HG03354 (cell line): Measurements from ENCODE around the gene POP4.

Source experiments
- ATAC-seq: cut with Tn5 transposase; IDR thresholded peaks from one replicate; pipeline ENCODE4 v1.9.1; 2021; ENCODE audit warnings: mild to moderate bottlenecking; ENCODE audit not compliant: unreplicated experiment, poor library complexity, severe bottlenecking

Gene POP4

DNA sequence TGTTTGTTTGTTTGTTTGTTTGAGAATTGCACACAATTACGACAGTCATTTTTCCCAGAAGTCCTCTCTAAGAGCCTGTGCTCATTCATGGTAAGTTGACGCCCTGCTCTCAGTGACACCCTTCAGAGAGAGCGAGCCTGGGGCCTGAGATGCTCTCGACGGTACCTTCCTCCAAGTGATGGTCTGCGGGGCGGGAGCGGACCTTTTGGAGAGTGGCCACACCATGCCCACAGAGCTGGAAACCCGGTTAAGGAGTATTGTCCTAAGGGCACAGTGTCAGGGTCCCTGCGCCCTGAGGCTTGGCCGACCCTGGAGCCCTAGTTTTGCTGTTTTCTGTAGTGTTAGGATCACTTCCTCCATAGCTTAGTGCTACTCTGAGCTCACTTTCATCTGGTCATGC, 3.6 kb downstream of the POP4 start:
- no peak for ATAC-seq

DNA sequence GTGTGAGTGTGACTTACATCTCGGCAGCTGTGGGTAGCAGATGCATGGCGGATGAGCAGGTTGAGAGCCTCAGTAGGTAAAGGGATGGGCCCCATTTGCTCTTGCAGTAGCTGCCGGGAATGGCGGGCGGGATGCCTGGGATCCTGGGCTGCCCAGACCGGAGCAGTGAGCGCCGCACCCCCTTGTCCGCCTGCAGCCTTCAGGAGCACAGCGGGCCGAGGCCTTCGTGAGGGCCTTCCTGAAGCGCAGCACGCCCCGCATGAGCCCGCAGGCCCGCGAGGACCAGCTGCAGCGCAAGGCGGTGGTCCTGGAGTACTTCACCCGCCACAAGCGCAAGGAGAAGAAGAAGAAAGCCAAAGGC, 4.1 kb downstream of the POP4 start:
- ATAC-seq, result no peak

DNA sequence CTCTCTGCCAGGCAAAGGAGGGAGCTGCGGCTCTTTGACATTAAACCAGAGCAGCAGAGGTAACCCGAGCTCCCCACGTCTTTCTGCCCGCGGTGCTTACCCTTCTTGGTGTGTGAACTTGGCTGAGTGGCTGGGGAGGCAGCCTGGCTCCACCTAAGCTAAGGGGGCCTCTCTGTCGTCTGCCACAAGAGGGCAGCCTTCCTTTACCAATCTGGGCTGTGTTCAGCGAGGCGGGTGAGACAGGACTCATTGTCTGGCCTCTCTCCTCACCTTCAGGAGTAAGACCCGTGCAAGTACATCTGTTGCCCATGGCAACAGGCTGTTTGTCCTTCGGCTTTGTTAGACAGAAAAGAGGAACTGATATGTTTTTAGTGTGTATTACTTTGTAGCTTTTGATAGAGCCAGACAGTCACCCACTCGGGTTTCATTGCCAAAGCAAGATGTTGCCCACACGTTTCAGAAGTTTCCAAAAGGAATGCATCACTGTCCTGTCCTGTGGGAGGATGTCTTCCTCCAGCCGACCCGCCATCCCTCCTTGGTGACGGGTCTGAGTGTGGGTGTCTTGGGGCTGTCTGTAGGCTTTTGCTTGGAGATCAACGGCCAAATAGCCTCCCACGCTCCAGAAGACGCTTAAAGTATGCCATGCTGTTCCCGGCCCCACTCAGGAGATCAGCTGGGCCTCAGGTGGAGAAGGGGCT, 4.6 kb downstream of the POP4 start:
- peak; percentile 75 for ATAC-seq

DNA sequence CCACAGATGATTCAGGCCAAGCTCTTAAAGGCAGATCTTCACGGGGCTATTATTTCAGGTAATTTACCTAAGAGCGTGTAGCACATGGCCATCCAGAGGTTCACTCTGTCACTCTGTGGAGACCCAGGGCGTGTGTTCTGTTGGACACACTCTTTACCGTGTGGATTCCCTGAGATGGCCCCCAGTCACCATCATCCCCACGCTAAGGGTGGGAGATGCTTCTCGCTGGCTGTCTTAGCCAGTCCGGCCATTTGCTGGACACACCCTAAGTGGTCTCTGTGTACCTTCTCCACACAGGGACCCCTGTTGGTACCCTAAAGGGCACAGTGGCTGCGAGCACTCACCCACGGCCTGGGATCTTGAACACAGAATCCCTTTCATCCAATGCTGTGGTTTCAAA, 6.0 kb downstream of the POP4 start:
- ATAC-seq, result no peak

DNA sequence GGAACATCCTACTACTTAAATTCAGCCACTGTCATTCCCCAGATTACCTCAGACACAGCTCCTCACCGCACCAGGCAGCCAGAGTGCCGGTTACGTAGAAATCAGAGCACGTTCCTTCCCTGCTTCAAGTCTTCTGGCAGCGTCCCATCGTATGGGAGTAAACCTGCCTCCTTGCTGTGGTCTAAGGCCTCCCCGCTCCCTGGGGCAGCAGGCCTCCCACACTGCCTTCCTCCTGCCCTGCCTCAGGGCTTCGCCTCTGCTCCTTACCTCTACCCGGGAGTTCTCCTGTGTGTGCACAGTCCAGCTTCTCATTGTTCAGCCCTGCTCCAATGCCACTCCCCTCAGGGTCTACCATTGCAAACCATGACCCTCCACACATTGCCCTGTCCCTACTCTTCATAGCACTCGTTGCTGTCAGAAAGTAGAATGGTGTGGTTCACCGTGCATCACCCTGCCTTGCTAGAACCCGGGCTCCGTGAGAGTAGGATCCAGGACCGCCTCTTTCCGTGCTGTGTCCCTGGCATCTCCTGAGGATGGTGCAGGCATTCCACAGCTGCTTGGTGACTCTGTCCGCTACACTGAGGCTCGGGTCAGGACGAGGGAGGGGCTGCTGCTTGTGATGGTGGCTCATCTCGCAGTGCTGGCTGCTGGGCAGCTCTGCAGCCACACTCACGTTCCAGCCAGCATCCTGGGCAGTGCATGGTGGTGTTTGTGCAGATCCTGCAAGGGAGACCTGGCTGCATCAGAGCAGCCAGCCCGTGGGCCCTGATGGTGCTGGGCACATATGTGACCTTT, 6.9 kb downstream of the POP4 start:
- no peak for ATAC-seq

DNA sequence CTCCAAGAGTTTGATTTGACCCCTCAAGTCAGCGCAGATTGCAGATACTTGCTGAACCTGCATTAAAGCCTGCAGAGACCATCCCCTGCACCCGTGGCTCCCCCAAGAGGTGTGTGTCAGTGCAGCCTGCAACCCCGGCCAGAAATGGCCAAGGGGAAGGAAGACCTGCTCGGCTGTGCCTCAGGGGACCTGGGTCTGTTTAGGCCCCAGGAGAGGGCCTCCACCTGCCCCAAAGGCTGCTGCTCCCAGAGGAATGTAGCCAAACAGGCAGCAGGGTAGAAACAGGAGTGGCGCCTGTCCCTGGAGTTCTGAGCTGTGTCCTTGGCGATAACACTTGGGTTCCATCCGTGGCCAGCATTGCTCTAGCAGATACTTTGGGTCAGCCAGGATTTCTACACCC, 8.0 kb downstream of the POP4 start:
- no peak for ATAC-seq

DNA sequence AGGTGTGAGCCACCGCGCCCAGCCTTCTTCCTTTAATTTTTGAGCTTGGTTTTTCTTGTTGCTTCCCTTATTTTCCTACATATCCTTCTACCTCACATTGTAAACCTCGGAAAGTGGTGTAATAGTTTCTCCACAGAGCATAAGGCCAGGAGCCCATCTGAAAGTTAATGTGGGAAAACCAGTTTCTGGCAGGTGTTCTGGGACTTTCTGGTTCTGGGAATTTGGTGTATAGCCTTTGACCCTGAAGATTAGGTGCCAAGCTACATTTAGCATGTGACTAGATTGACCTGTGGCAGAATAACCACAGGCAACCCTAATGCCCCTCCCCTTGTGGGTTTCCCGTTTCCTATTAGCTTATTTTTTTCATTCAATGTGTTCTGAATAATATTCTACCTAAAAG, 8.7 kb downstream of the POP4 start:
- no peak for ATAC-seq

DNA sequence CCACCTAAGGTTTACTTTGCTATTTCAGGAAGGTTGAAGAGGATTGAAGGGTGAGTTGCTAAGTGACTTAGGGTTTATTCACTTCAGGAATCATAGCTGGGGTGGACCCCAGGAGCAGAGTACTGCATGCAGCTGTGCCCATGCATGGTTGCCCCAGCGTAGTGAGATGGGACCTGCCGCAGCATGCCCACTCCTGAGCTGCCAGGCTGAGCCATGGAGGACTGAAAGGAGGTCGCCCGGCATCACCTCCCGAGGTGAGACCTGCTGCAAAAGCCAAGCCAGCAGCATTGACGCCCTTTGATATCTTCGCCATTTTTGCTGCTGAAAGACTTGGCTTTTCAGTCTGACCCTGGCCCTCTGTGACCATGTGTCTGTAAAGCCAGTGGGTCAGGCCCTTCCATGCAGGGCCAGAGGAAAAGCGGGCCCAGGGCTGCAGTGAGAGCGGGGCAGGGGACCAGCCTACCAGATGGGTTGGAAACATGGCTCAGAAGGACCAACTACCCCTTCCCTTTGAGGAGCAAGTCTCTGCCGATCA, 9.9 kb downstream of the POP4 start:
- no peak for ATAC-seq

DNA sequence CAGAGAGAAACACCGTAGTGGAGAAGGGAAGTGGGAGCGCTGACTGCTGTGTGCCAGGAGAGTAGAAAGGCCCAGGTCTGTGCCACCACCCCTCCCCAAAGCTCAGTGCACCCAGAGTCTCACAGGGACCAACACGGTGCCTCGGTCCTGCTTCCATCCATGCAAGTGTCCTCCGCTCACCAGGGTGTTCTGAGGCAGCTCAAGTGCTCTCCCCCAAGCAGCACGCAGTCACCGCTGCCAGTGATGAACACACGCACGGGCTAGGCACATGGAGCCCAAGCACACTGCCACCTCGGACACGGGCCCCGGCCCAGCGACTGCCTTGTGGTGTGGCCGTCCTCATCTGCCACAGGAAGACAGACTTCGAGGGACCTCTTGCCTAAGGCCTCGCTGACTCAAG, 10.5 kb downstream of the POP4 start:
- ATAC-seq, result no peak

DNA sequence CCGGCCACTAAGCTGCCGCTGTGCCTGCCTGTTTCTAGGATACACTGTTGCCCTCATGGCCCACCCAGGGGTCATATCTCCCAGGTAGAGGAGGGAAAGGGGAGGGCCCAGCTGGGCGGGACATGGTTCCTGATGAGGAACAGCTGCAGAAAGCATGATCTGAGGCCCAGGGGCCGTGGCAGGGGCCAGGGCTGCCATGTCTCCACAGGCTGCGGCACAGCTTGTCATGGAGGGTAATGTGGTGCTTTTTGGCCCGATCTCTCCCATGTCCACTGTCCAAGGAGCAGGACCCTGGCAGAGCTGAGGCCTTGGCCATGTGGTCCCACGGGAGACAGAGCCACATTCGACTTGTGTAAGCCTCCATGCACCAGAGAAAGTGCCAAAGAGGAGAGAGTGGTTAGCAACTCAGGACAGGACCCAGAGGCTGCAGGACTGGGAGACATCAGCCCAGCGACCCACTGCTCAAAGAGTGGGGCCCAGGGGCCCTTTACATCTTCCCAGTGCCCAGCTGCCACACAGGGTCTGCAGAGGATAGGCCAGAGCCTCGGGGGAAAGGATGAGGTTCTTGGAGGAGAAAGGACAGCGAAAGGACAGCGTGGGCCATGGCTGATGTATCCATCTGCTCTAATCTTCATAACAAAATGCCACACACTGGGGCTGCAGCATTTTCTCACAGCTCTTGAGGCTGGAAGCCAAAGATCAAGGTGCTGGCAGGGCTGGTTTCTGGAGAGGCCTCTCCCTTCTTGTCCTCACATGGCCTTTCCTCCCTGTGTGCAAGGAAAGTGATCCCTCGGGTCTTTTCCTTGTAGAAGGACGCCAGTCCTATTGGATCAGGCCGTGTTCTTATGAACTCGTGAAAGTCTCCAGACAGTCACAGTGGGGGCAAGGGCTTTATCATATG, 11.5 kb downstream of the POP4 start:
- no peak for ATAC-seq

DNA sequence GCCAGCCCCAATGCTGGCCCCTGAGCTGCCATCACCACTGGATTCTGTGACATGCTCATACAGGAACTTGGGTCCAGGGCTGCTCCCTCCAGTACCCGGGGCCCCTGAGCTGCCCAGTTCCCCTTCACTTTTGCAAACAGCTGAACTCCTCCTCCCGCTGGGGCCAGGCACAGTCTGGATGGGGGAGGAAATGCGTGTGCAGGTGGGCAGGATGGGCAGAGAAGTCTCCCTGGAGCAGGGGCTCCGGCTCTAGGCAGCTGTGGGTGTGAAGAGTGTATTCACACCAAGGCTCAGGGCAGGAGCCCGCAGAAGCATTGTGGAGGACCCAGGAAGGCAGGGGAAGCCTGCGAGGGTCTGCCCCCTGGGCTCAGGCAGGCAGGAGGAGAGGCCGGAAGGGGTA, 12.4 kb downstream of the POP4 start:
- no peak for ATAC-seq

DNA sequence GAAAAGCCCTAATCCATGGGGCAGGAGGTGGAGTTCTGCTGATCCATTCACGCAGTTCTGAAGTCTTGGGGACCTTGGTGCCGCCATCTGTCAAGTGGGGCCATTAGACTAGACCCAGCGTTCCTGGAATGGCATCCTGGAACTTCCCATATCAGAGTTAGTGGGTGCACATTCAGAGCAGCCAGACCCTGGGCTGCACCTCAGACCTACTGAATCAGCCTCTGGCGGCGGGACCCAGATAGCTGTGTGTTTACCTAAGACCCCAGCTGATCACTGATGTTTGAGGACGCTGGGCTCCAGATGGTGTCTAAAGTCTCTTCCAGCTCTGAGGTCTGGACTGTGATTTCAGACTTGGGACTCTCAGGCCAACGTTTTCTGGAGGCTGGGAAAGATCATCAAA, 12.8 kb downstream of the POP4 start:
- ATAC-seq, result no peak

DNA sequence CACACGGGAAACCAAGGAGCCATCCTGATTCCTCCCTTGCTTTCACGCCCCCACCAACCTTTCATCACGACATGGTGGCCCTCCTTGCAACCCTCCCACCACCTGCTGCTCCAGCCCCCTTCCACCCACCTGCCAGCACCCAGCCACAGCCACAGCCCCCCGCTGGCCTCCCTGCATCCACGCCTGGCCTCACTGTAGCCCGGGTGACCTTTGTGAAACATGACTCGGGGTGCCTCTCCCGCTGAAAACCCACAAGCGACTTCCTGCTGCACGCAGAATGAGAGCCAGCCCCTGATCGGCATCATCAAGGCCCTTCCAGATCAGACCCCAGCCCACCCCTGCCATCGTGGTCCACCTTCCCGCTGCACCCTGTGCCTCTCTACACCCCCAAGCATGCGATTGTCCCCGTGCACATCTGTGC, 14.9 kb downstream of the POP4 start:
- no peak for ATAC-seq

DNA sequence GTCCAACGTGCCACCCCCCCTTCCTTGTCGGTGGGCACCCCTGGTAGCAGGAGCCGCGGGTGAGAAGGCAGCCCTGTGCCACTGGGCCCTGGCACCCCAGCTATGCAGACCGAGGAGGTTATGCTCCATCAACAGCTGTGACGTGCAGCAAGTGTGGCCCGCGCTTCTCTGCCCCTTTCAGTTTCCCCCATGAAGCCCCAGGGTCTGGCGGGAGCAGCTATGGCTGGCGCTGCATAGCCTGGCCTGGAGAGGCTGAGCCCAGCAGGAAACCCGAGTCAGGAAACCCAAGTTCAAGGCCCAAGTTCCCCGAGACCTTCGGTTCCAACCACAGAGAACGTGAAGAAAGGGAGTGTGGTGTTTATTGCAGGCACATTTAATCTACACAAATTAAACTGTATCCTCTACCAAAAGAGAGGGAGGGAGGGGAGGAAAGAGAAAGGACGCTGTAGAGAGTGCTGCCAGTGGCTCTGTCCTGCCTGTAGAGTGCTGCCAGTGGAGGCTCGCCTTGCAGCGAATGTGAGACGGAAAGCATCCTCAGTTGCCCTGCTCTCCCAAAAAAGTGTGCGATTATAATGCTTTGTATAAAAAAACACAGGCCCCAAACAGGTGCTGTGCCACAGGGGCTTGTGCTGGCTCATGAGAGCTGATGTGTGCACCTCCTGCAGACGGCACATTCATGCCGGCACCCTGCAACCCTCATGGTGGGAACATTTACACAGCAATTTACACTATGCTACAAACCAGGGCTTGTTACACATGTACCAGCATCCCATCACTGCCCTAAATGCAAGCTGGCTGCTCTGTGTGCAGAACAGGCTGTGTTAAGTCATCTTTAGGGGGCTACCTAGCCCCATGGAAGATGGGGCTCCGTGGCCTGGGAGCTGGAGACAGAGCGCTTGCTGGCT, 16.3 kb downstream of the POP4 start:
- peak; percentile 70 for ATAC-seq

DNA sequence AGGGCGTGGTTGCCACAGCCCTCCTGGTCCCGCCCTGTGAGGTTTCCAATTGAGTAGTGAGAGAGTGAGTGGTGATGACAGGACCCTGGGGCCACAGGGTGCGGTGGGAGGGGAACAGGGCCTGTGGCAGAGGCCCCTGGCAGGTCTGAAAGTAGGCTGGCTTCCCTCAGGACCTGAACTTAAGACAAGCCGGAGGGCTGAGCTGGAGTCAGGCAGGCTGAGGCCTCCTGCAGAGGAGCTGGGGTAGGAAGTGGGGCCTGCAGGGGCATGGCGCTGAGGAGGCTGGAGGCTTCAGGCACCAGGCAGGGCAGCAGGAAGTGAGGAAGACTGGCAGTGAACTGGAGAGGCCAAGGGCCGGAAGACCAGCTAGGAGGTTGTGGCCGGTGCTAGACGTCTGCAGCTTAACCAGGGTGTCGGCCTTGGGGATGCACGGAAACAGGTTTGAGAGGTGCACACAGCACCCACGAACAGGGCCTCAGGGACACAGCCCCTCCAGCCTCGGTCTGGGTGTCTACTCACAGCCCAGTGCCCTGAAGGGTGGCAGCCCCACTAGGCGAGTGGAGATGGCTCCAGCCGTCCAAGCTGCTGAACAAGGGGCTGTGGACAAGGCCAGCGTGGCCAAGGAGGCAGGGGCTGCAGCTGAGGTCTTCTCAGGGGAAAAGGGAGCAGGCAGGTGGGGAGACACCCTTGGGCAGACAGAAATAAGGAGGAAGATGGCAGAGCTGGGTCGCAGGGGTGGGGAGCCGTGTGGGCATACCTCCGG, 17.8 kb downstream of the POP4 start:
- ATAC-seq, result no peak

DNA sequence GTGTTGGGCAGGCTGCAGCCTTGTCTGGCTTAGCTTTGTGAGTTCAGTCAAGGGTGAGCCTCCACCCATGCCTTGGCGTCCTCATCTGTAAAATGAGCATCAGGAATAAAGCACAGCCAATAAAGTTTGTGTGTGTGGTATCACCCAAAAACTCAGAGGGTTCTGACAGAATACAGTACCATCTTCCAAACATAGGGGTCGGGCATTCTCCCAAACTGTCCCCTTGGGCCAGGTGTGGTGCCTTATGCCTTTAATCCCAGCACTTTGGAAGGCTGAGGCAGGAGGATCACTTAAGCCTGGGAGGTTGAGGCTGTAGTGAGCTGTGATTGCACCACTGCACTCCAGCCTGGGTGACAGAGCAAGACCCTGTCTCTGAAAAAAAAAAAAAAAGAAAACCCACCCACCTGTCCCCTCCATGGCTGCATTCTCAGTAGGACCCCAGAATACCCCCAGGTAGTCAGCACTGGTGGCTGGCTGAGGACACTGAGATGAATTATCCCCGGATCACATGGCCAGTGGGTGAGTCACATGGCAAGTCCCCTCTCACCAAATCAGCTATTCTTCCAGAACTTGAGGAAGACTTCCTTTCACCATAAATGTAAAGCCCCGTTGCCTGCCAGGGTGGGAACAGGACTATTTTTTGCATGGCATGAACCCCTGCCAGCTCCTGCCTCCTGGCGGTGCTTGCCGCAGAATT, 18.6 kb downstream of the POP4 start:
- ATAC-seq, result no peak

DNA sequence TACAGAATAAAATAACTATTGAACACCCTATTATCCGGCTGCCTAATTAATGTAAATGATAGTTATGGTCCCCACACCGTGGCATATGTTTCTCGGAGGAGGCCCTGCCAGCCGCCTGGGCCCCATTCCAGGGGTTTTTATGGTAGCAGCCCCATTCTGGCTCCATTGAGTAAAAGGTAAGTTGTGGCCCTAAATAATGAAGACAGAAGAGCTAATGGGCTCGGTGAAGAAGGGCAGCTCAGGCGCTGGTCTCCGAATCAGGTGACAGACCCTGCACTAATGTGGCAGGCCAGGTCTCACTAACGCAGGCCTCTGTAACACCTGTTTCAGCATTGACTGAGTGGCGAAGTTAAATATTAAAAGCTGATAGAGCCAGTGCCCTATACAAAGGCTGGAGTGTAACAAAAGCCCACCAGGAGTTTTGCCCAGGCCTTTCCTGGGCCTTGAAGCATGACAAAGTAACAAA, 19.1 kb downstream of the POP4 start:
- no peak for ATAC-seq

DNA sequence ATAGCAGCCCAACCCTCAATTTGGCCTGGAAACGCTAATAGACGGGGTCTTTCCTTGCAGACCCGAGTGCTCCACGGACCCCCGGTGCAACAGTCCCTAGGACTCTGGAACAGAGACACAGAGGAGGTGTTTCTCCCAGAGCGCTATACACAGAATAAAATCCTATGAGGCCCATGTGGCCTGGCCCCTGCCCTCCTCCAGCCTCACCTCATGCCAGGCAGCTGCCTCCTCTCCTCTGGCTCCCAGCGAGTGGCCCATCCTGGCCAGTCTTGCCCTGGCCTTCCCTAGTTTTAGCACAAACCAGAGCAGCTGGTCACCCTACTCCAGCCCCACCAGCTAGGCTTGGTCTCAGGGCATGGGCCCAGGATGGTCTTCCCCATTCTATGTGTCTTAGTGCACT, 20.3 kb downstream of the POP4 start:
- no peak for ATAC-seq
